GM19455 (cell line): Measurements from ENCODE around the gene PSMG1.
"Not testable (repeated sequence)": the region's sequence is repeated elsewhere in the genome, so short reads cannot be mapped to it uniquely, and the experiment has no call there.

Experiments
- ATAC-seq: cut with Tn5 transposase; IDR thresholded peaks from one replicate; pipeline ENCODE4 v1.9.1; 2021; ENCODE audit not compliant: unreplicated experiment

PSMG1 gene

DNA sequence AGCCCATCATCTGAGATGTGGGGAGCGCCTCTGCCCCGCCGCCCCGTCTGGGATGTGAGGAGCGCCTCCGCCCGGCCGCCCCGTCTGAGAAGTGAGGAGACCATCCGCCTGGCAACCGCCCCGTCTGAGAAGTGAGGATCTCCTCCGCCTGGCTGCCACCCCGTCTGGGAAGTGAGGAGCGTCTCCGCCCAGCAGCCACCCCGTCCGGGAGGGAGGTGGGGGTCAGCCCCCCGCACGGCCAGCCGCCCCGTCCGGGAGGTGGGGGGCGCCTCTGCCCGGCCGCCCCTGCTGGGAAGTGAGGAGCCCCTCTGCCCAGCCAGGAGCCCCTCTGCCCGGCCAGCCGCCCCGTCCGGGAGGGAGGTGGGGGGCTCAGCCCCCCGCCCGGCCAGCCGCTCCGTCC, 26.0 kb downstream of the PSMG1 start:
- ATAC-seq, result not testable (repeated sequence)

DNA sequence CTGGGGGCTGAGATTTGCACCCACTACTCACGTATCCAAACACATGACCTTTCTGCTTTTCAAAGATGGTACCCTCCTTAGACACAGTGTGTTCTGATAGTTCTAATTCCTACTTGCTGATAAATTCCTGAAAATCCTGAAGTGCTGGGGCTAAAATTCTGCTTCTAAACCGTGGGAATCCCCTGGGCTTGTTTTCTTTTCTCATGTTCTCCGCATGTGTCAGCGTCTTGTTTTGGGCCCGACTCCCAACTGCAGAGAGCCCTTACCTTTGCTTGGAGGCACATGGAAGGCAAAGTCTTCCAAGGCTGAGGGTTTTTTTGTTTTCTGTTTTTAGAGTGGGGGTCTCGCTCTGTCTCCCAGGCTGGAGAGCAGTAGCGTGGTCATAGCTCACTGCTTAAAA, 27.2 kb downstream of the PSMG1 start:
- ATAC-seq, result no peak

DNA sequence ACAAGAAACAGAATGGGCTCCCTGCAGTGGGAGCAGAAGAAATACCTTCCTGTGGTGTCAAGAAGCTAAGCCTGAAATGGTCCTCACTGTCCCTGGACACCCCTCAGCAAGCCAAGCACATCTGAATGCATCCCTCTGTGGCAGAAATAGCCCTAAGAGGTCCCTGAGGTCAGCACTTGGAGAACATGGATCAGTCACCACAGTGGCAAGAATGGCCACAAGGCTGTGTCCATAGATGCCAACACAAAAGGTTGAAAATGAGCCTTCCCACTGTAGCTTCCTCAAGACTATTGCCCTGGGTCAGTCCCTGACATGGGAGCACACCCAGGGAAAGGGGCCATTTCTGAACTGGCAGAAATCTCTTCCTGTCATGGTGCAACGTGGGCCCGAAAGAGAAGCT, 27.7 kb downstream of the PSMG1 start:
- no peak for ATAC-seq

DNA sequence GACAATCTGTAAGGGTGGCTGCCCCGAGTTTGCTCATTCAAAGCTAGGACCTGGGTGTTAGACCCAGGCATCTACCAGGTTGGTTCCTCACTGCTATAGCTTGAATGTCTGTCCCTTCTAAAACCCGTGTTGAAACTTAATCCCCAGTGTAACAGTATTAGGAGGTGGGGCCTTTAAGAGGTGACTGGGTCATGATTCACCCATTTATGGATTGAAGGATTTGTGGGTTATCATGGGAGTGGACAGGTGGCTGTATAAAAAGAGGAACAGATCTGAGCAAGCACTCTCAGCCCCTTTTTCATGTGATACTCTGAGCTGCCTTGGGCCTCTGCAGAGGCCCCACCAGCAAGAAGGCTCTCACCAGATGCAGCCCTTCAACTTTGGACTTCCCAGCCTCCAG, 29.4 kb downstream of the PSMG1 start:
- no peak for ATAC-seq

DNA sequence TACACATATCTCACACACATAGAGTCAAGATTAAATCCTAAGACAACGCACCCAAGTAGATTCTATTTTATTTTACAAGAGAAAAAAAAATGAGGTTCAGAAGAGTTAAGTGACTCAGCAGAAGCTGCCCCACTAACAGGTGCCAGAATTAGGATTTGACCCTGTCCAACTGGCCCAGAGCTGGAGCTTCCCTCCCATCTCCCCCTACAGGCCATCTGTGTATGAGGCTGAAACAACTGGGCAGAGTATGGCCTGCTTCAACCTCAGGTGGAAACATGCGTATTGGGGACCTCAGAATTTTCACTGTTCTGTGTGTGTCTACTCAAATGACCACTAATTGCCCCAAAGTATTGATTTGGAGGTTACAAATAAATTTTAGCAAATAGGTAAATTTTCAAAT, 29.9 kb downstream of the PSMG1 start:
- no peak for ATAC-seq

DNA sequence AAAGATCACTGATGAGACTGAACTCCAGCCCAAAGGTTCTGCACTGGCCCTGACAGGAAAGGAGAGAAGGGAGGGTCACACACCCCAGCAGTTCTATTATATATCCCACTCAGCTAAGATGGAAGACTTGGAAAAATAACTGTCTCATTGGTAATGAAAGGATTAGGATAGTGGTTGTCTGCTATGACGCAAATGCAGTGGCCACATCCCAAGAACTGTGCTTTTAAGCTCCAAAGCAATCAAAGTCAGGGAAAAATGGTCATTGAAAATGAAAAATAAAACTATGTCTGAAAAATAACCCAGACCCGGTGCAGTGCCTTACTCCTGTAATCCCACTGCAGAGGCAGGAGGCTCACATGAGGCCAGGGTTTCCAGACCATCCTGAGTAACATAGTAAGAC, 31.0 kb downstream of the PSMG1 start:
- ATAC-seq, result no peak

DNA sequence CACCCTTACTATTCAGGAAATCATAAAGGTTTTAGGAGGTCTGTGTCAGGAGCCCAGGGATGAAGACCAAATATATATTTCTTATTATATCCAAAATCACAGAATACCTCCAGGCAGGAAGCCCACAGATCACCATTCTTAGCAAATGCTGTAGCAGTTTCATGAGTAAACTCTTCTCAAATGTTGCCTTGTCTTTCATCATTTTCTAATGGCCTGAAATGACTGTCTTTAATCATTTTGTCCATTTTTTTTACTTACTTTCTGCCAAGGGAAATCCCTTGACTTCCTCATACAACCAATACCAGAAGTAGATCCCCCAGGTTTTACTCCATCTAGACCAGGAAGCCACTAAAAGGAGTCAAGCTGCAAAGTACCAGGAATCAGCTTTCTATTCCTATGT, 32.4 kb downstream of the PSMG1 start:
- no peak for ATAC-seq

DNA sequence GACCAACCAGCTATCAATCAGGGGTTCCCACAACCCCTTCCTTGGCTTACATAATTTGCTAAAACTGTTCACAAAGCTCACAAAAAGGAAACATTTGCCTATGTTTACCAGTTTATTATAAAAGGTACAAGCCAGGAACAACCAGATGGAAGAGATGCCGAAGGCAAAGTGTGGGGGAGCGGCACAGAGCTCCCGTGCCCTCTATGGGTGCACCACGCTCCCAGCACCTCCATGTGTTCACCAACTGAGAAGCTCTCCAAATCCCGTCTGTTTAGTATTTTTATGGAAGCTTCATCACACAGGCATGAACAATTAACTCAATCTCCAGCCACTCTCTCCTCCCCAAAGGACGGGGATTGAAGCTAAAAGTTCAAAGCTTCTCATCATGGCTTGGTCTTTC, 32.9 kb downstream of the PSMG1 start:
- ATAC-seq, result no peak

DNA sequence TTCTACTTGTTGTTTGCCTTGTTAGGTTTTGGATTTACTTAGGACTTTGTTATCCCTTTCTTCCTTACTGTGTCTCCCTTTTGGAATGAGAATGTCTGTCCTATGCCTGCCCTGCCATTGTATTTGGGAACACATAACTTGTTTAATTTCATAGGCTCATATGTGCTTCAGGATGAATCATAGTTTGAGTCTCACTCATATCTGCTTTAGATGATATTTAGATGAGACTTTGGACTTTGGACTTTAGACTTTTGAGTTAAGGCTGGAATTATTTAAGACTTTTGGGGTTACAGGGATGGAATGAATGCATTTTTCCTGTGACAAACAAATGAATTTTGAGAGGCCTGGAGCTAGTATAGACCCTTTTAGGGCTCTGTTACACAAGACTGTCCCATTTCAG, 33.4 kb downstream of the PSMG1 start:
- ATAC-seq, result no peak

DNA sequence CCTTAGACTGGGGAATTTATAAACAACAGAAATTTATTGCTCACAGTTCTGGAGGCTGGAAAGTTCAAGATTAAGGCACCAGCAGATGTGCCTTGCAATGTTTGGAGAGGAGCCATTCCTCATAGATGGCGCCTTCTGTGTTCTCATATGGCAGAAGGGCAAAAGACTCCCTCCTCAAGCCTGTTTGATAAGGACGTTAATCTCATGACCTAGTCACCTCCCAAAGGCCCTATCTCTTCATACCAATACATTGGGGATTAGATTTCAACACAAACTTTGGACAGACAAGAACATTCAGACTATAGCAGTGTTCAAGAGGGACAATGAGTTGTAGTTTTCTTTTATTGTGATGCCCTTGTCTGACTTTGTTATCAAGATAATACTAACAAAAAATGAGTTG, 34.3 kb downstream of the PSMG1 start:
- ATAC-seq, result no peak

DNA sequence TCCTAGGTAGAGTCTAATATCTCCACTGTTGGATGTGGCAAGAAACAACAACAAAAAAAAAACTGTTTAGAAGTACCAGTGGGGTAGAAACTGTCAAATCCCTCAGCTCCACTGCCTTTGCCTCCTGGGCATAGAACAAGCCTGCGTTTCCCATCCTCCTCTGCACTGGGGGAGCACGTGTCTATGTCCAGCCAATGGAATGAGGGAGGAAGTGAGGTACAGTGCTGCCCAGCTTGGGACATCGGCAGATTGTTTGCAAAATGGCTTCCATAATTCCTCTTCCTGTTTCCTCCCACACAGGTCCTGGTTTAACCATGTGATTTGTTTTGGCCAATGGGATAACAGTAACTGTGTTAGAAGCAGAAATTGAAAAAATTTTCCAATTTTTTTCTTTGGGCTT, 39.1 kb downstream of the PSMG1 start:
- ATAC-seq, result no peak

DNA sequence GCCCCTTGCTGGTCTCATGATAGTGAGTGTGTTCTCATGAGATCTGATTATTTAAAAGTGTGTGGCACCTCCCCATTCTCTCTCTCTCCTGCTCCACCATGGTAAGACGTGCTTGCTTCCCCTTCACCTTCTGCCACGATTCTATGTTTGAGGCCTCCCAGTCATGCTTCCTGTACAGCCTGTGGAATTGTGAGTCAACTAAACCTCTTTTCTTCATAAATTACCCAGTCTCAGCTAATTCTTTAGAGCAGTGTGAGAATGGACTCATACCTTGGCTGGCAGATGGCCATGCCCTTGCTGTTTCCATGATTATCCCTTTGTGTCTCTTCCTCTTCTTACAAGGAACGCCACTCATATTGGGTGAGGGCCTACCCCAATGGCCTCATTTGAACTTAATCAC, 40.3 kb downstream of the PSMG1 start:
- ATAC-seq, result no peak

DNA sequence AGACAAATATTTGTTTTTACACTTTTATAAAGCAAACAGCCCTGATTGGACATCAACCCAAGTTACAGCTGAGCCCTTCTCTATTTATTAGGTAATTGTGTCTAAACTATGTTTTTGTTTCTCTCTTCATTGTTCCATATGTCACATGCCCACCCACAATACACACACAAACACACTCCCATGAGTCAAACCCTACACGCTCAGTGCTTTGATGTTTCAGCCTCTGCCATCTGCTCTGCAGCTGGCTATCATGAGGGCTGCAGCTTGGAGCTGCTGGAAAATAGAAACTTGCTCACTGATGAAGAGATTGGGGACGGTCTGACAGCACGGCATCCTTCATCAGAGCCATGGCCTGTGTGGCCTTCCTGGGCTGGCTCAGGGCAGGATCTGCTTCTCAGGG, 41.7 kb downstream of the PSMG1 start:
- ATAC-seq, result no peak

DNA sequence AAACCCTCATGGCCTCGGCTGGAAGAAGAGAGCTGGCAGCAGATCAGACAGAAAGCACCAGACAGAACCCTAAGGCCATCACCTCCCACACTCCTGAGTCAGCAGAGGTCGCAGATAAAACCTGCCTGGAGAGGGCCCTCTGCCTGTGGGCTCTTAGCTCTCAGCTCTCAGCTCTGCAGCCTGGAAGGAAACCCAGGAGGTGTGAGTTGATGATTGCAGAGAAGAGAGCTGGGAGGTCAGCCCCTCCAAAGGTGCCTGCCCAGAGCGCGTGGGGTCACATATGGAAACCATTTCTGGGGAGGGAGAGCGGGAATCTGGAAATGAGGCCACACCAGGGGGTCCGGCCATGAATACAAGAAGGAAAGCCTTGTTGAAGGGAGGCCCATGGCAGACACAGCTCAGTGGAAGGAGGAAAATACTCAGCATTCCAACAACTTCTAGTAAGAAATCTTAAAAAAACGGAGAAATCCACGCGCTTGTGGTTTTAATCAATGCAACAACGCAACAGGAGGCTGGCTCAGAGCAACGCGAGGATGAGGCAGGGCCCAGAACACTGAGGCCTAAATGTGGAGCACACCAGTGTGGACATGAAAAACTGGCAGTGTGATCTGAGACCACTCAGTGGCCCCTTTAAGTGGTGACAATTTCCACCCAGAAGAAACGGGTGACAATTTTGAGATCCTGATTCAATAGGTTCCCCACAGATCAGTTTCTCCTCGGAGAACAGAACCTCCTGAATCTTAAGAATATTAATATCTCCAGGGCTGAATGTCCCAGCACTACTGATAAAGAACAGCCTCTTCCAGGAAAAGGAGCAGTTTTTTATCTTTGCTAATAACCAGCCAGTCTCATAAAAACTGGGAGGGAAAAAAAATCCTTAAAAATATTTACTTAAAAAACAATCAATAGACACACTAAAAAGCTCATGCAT, 45.7 kb downstream of the PSMG1 start:
- no peak for ATAC-seq

DNA sequence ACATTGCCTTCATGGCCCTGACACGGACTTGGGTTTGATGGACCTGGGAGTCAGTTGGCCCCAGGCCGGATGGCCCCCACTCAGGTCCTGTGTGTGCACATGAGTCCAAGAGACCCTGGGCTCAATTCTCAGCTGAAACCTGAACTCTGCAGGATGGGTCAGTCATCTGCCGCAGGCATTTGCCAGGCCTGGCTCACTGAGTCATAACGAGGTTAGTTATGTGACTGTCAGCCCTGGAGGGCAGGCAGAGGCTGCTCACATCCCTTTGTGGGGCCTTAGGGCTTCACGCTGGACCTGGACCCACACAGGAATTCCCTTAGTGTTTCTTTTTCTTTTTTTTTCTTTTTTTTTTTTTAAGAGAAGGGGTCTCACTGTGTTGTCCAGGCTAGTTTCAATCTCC, 46.5 kb downstream of the PSMG1 start:
- ATAC-seq, result no peak

DNA sequence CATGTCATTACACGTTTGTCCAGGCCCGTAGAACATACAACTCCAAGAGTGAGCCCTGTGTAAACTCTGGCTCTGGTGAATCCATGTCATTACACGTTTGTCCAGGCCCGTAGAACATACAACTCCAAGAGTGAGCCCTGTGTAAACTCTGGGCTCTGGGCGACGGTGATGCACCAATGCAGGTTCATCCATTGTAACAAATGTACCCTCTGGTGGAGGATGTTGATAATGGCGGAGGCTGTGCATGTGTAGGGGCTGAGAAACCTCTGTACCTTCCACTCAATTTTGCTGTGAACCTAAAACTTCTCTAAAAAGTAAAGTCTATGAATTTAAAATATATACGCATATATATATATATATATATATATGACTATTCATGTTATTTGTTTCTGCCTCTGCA, 47.1 kb downstream of the PSMG1 start:
- ATAC-seq, result not testable (repeated sequence)

DNA sequence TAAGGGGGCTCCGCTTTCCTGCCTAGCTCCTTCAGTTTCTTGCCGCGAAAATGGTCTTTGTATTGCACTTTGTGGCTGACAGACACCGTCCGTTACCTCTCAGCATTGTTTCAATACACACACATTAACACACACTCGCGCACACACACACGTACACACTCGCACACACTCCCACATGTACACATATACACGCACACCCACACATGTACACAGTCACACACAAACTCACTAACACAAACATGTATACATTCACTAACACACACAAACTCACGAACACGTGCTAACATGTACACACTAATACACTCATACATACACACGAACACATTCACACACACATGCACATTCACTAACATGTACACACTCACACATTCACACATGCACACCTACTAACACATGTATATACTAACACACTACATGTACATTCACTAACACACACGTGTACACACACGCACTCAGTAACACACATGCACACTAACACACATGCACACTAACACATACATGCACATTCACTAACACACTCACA, 48.9 kb downstream of the PSMG1 start:
- no peak for ATAC-seq

DNA sequence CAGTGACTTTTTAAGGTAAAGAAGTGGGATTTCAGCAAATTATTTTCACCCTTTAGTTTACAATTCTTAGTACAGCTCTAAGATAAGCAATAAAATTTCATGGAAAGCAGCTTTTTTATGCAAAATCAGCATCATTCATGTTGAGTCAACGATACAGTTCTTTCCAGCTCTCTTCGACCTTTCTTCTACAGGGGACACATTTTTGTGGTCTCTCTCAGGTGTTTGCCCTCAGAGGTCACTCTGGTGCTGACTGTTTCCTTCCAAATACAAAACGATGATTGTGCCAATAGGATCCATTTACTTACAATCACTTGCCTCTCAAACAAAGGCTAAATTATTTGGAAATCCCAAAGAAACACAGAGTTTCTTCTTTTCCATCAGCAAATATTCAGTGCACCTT, 51.0 kb downstream of the PSMG1 start:
- no peak for ATAC-seq

DNA sequence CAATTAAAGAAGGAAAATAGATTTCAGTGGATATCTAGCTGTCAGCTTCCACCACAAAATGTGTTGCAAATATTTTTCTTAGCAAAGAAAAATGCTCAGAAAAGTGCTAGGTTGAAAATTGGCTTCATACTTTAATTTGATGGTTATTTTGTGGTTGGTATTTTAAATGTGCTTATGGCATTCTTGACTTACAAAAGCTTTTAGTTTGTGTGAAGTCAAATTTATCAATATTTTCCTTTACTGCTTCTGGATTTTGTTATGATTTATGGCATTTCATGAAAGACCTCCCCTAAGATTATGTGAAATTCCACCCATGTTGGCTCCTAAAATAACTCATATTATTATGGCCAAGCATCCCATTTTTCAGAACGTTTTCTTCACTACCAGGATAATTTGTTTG, 51.5 kb downstream of the PSMG1 start:
- no peak for ATAC-seq

DNA sequence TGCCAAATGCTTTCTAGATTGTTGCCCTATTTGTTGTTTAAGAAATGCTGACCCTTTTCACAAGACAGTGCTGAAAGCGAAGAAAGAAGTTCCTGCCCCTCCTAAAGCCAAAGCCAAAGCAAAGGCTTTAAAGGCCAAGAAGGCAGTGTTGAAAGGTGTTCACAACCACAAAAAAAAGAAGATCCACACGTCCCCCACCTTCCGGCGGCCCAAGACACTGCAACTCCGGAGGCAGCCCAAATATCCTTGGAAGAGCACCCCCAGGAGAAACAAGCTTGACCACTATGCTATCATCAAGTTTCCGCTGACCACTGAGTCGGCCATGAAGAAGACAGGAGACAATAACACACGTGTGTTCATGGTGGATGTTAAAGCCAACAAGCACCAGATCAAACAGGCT, 55.7 kb downstream of the PSMG1 start:
- ATAC-seq, result no peak

DNA sequence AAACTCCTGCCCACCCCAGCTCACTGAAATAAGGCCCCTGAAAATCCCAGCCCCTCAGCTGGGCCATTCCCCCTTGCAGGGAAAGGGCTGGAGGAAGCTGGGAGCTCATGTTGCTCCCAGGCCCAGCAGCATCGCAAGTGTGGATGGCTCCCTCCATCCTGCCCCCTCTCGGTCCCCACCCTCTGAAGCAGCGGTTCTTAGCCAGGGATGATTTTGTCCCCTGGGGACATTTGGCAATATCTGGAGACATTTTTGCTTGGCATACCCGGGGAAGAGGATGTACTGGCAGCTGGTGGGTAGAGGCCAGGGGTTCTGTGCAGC, 56.8 kb downstream of the PSMG1 start:
- ATAC-seq, result no peak

DNA sequence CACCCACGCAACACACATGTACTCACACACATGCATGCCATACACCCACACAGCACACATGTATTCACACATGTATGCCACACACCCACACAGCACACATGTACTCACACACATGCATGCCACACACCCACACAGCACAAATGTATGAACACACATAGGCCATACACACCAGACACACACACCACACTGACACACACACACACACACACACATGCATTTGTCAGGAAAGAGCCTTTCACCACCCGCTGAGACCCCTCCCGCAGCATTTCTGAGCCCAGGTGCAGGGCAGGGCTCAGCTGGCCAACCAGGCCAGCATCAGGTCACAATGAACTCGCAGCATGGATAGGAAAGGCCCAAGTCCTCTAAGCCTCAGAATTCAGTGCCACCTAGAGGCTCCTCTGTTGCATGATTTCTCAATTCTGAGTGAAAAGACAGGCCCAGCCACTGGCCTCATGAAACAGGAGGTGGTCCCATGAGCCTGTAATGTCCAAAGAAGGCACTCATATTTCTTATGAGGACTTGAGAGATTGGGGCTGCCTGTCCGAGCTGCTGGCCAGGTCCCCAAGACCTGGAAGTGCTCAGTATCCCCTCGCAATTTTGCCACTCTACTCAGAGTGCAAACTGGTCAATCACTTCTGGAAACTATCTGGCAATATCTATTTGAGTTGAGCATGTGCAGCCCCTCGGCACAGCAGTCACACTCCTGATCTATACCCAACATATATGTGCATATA, 57.3 kb downstream of the PSMG1 start:
- no peak for ATAC-seq
